Mucosa of stomach (tissue), 1 donor: Measurements from ENCODE around the gene TMEM156.
"Not testable (repeated sequence)": the region's sequence is repeated elsewhere in the genome, so short reads cannot be mapped to it uniquely, and the experiment has no call there.

Experiments used
- H3K27me3 ChIP-seq: one replicate; pipeline ENCODE4 v1.7.0; 2013; ENCODE audit warnings: mild to moderate bottlenecking, low read length; ENCODE audit not compliant: control insufficient read depth, insufficient read depth
- H3K36me3 ChIP-seq: one replicate; pipeline ENCODE4 v1.7.0; 2013; ENCODE audit warnings: low read length; ENCODE audit not compliant: control insufficient read depth, insufficient read depth
- H3K4me1 ChIP-seq: one replicate; pipeline ENCODE4 v1.7.0; 2013; ENCODE audit warnings: mild to moderate bottlenecking, low read length; ENCODE audit not compliant: control insufficient read depth, insufficient read depth
- H3K4me3 ChIP-seq: one replicate; pipeline ENCODE4 v1.7.0; 2013; ENCODE audit warnings: low read length
- H3K9ac ChIP-seq: one replicate; pipeline ENCODE4 v1.7.0; 2013; ENCODE audit warnings: mild to moderate bottlenecking, low read length, moderate library complexity
- H3K9me3 ChIP-seq: one replicate; pipeline ENCODE4 v1.7.0; 2013; ENCODE audit warnings: mild to moderate bottlenecking, low read length, moderate library complexity; ENCODE audit not compliant: control insufficient read depth
- donor health status: Pancreatic carcinoma.

TMEM156 gene

GRCh38 chr4:39021631-39022030 is 10.6 kb downstream of the TMEM156 start:
- no peaks in the 10 kb centered on the region for H3K4me1 ChIP-seq
- H3K36me3 ChIP-seq, result no peaks in the 10 kb centered on the region
- no peaks in the 10 kb centered on the region for H3K9me3 ChIP-seq
- no peaks in the 10 kb centered on the region for H3K27me3 ChIP-seq
- no peak overlapping the region for H3K9ac ChIP-seq
- no peak overlapping the region for H3K4me3 ChIP-seq

DNA sequence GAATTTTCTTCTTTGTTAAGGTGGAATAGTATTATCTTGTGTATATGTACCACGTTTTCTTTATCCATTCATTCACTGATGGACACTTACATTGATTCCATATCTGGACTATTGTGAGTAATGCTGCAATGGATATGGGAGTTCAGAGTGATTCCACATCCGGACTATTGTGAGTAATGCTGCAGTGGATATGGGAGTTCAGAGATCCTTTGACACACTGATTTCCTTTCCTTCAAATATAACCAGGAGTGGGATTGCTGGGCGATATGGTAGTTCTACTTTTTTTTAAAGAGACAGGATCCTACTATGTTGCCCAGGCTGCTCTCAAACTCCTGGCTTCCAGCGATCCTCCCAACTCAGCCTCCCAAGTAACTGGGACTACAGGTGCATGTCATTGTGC is 12.1 kb downstream of the TMEM156 start:
- no peaks in the 10 kb centered on the region for H3K36me3 ChIP-seq
- no peak overlapping the region for H3K4me3 ChIP-seq
- H3K4me1 ChIP-seq, result no peaks in the 10 kb centered on the region
- H3K27me3 ChIP-seq, result no peaks in the 10 kb centered on the region
- H3K9ac ChIP-seq, result no peak overlapping the region
- no peaks in the 10 kb centered on the region for H3K9me3 ChIP-seq

DNA sequence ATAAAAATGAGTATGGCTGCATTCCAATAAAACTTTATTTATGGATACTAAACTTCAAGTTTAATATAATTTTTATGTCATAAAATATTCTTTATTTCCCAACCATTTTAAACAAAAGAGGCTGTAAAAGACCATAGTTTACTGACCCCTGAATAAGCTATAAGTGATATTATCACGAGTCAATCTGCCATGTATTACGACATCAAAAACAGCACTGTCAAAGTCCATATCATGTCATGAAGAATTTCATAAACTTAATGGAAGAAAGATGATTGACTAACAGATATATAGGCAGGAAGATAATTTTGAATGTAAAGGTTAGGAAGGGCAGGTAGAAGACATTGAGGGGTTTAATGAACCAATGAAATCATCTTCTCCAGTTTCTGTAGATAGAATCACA is 18.2 kb downstream of the TMEM156 start:
- H3K4me1 ChIP-seq, result no peaks in the 10 kb centered on the region
- no peaks in the 10 kb centered on the region for H3K36me3 ChIP-seq
- H3K4me3 ChIP-seq, result no peak overlapping the region
- no peaks in the 10 kb centered on the region for H3K9me3 ChIP-seq
- H3K27me3 ChIP-seq, result no peaks in the 10 kb centered on the region
- no peak overlapping the region for H3K9ac ChIP-seq

GRCh38 chr4:39004758-39005157 is 27.5 kb downstream of the TMEM156 start:
- H3K9me3 ChIP-seq, result no peaks in the 10 kb centered on the region
- no peak overlapping the region for H3K9ac ChIP-seq
- H3K27me3 ChIP-seq, result no peaks in the 10 kb centered on the region
- H3K36me3 ChIP-seq, result no peaks in the 10 kb centered on the region
- no peaks in the 10 kb centered on the region for H3K4me1 ChIP-seq
- H3K4me3 ChIP-seq, result no peak overlapping the region

- not testable (repeated sequence) for H3K9ac ChIP-seq, H3K9me3 ChIP-seq, H3K4me1 ChIP-seq, H3K36me3 ChIP-seq, H3K27me3 ChIP-seq, H3K4me3 ChIP-seq
These were observed 30.2 kb downstream of the TMEM156 start for GRCh38 chr4:39002058-39002457.

GRCh38 chr4:38995660-38996005 is 36.6 kb downstream of the TMEM156 start:
- Histone ChIP-seq H3K4me1 (no peaks in the 10 kb centered on the region), H3K36me3 (no peaks in the 10 kb centered on the region), H3K4me3 (no peak overlapping the region), H3K27me3 (no peaks in the 10 kb centered on the region), H3K9ac (no peak overlapping the region), H3K9me3 (no peaks in the 10 kb centered on the region)

- Histone ChIP-seq H3K36me3 (no peaks in the 10 kb centered on the region), H3K27me3 (no peaks in the 10 kb centered on the region), H3K9ac (no peak overlapping the region), H3K4me3 (no peak overlapping the region), H3K4me1 (no peaks in the 10 kb centered on the region), H3K9me3 (no peaks in the 10 kb centered on the region)
These were observed 38.1 kb downstream of the TMEM156 start for GRCh38 chr4:38994135-38994534.

DNA sequence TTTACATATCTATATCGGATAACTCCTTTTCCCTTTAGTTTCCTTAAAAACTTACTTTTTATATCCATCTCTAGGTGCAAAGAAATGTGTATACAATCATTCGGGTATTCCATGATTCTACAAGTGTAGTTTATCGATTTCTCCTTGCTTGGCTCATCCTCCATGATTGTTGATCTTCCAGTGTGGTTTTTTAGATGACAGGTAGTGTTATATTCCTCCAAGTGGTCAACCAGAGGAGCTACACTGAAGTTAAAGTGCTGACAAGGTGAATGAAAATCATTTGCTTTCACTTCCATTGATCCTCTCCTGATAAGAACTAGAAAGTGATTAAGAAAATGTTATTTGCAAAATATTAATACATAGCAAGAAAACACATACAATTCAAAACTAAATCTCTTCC is 38.5 kb downstream of the TMEM156 start:
- Histone ChIP-seq H3K36me3 (no peaks in the 10 kb centered on the region), H3K9me3 (no peaks in the 10 kb centered on the region), H3K27me3 (no peaks in the 10 kb centered on the region), H3K4me1 (no peaks in the 10 kb centered on the region), H3K9ac (no peak overlapping the region), H3K4me3 (no peak overlapping the region)

GRCh38 chr4:38990241-38990640 is 42.0 kb downstream of the TMEM156 start:
- H3K27me3 ChIP-seq, result no peaks in the 10 kb centered on the region
- H3K36me3 ChIP-seq, result no peaks in the 10 kb centered on the region
- H3K9ac ChIP-seq, result no peak overlapping the region

GRCh38 chr4:38989487-38989886 is 42.7 kb downstream of the TMEM156 start:
- H3K4me3 ChIP-seq, result no peak overlapping the region
- H3K4me1 ChIP-seq, result no peaks in the 10 kb centered on the region
- no peaks in the 10 kb centered on the region for H3K27me3 ChIP-seq
- H3K9me3 ChIP-seq, result no peaks in the 10 kb centered on the region
- H3K36me3 ChIP-seq, result no peaks in the 10 kb centered on the region
- no peak overlapping the region for H3K9ac ChIP-seq

More at GRCh38 chr4:38990241-38990640, 42.0 kb downstream of the TMEM156 start:
- no peak overlapping the region for H3K4me3 ChIP-seq
- no peaks in the 10 kb centered on the region for H3K4me1 ChIP-seq
- no peaks in the 10 kb centered on the region for H3K9me3 ChIP-seq

DNA sequence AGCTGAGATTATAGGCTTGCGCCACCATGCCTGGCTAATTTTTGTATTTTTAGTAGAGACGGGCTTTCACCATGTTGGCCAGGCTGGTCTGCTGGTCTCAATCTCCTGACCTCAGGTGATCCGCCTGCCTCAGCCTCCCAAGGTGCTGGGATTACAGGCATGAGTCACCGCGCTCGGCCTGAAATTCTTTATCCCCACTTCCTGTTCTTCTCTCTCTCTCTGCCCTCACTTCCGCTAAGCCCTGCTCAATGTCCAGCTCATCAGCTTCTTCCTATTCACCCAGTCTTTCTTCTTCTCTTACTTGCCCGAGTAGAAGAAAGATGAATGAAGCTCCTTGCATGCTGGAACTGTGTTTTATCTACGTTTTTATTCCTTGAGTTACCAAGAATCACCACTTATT is 43.9 kb downstream of the TMEM156 start:
- H3K36me3 ChIP-seq, H3K4me1 ChIP-seq, H3K9ac ChIP-seq, H3K27me3 ChIP-seq, H3K9me3 ChIP-seq, H3K4me3 ChIP-seq: not testable (repeated sequence)

DNA sequence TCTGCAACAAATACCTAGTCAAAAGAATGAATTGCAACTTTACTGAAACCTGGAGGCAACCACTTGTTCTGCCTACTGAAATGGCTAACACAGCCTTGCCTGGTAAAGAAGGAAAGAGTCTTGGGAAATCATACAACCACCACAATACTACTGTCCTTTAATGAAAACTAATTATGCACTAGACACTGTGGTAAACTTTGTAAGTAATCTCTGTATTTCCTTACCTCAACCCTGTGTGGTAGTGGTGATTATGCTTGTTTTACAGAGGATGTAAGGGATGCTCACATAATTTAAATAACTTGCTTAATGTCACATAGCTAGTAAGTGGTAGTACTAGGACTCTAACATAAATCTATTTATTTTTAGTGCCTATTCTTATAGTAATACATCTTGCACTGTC is 44.7 kb downstream of the TMEM156 start:
- Histone ChIP-seq H3K36me3 (no peaks in the 10 kb centered on the region), H3K4me3 (no peak overlapping the region), H3K27me3 (no peaks in the 10 kb centered on the region), H3K4me1 (no peaks in the 10 kb centered on the region), H3K9ac (no peak overlapping the region), H3K9me3 (no peaks in the 10 kb centered on the region)

DNA sequence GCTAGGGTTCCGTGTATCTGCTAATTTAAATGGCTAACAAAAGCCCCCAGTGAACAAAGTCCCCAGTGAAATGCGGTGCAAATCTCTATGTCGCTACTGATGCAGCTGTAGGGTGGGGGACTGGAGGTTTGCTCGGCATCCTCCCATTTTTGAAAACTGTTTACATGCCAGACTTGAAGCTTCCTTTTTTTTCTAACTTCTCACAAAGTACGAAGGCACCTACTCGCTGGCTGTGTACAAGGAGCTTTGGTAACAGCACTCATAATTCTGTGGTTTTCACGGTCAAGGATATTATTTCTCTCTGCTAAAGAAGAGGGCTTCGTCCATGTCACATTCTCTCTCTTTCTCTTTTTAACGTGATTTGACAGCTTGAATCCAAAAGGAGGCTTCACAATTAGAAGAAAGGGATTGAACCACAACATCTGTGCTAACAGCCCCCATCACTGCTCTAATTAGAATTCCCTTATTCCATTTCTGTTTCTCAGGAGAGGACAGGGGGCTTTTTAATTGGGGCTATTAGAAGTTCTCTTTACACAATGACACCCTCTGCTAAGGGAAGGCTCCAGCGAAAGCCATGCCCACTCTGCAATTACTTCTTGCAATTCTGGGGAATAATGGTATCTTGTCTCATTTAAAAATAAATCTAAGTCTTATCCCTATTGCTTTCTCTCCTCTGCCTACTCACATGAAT is 46.7 kb downstream of the TMEM156 start:
- H3K27me3 ChIP-seq, result no peaks in the 10 kb centered on the region
- H3K4me1 ChIP-seq, result no peaks in the 10 kb centered on the region
- no peaks in the 10 kb centered on the region for H3K36me3 ChIP-seq
- H3K4me3 ChIP-seq, result no peak overlapping the region
- H3K9me3 ChIP-seq, result no peaks in the 10 kb centered on the region
- no peak overlapping the region for H3K9ac ChIP-seq
